ENCODE data around the gene CTNNA3. TPM values are rescaled to one million over a fixed set of nuclear protein-coding genes. Genes with fewer than 3 reads are reported as not detected.

The CTNNA3 gene
- total RNA-seq, 1 donor from 2014 or later = under 0.01 TPM

- H3K4me3 ChIP-seq = no peak overlapping the region
- no peaks in the 10 kb centered on the region for H3K36me3 ChIP-seq
- H3K27ac ChIP-seq = no peak overlapping the region
- DNase-seq (ENCODE audit: low spot score in 2 of 2) = no peak
- no peaks in the 10 kb centered on the region for H3K27me3 ChIP-seq
- intact Hi-C loops (cut with DNase I) = no loop called here
- H3K4me1 ChIP-seq = no peaks in the 10 kb centered on the region
- TF ChIP-seq CTCF (IDR thresholded peaks at IDR 0.05) = no peak
- no peaks in the 10 kb centered on the region for H3K9me3 ChIP-seq
Observed at GRCh38 chr10:66353422-66353821, 1342.6 kb downstream of the CTNNA3 start.

GRCh38 chr10:66350622-66351399 lies 1345.2 kb downstream of the CTNNA3 start:
- Histone ChIP-seq H3K9me3 (no peaks in the 10 kb centered on the region), H3K4me1 (no peaks in the 10 kb centered on the region), H3K27me3 (no peaks in the 10 kb centered on the region), H3K36me3 (no peaks in the 10 kb centered on the region), H3K27ac (no peak overlapping the region), H3K4me3 (no peak overlapping the region)
- DNase-seq (ENCODE audit: low spot score in 2 of 2) = no peak
- intact Hi-C loops (cut with DNase I) = no loop called here
- TF ChIP-seq CTCF (IDR thresholded peaks at IDR 0.05) = no peak

- H3K27ac ChIP-seq = no peak overlapping the region
- TF ChIP-seq CTCF (IDR thresholded peaks at IDR 0.05) = no peak
- no peak overlapping the region for H3K4me3 ChIP-seq
- intact Hi-C loops (cut with DNase I) = no loop called here
- no peaks in the 10 kb centered on the region for H3K9me3 ChIP-seq
- H3K27me3 ChIP-seq = no peaks in the 10 kb centered on the region
- no peaks in the 10 kb centered on the region for H3K36me3 ChIP-seq
- no peaks in the 10 kb centered on the region for H3K4me1 ChIP-seq
- no peak for DNase-seq (ENCODE audit: low spot score in 2 of 2)
Observed at GRCh38 chr10:66349726-66350125, 1346.3 kb downstream of the CTNNA3 start.

GRCh38 chr10:66349076-66349475 lies 1346.9 kb downstream of the CTNNA3 start:
- TF ChIP-seq CTCF (IDR thresholded peaks at IDR 0.05) = no peak
- no peaks in the 10 kb centered on the region for H3K27me3 ChIP-seq
- no peak overlapping the region for H3K4me3 ChIP-seq
- H3K9me3 ChIP-seq = no peaks in the 10 kb centered on the region
- H3K27ac ChIP-seq = no peak overlapping the region
- no peaks in the 10 kb centered on the region for H3K4me1 ChIP-seq
- no peaks in the 10 kb centered on the region for H3K36me3 ChIP-seq
- DNase-seq (ENCODE audit: low spot score in 2 of 2) = no peak
- intact Hi-C loops (cut with DNase I) = no loop called here

- no peaks in the 10 kb centered on the region for H3K4me1 ChIP-seq
- no peak for DNase-seq (ENCODE audit: low spot score in 2 of 2)
- no peaks in the 10 kb centered on the region for H3K36me3 ChIP-seq
- no peaks in the 10 kb centered on the region for H3K27me3 ChIP-seq
- H3K9me3 ChIP-seq = peaks cover 0 to 9% of the 10 kb centered on the region in 2 donors
- no peak overlapping the region for H3K27ac ChIP-seq
- TF ChIP-seq CTCF (IDR thresholded peaks at IDR 0.05) = no peak
- H3K4me3 ChIP-seq = no peak overlapping the region
- intact Hi-C loops (cut with DNase I) = no loop called here
Observed at GRCh38 chr10:66337211-66337610, 1358.8 kb downstream of the CTNNA3 start.

Data from ascending aorta (tissue), 2 donors.